HepG2 (cell line): ENCODE results near the gene ZNF764.

Source experiments
- CTCF ChIP-seq: sonication (generic); formaldehyde crosslinking; IDR thresholded peaks from 2 replicates; pipeline ENCODE4 v1.5.0; 2020; ENCODE audit warnings: mild to moderate bottlenecking, missing genetic modification reagents, moderate library complexity
- HOMEZ ChIP-seq: IDR thresholded peaks from 2 replicates; pipeline ENCODE4 v1.6.1; 2016; ENCODE audit warnings: low read depth
- NFYB ChIP-seq: sonication (generic); formaldehyde crosslinking; IDR thresholded peaks from 2 replicates; pipeline ENCODE4 v1.4.0; 2020; ENCODE audit warnings: missing genetic modification reagents
- RARG ChIP-seq: sonication (generic); formaldehyde crosslinking; IDR thresholded peaks from 2 replicates; pipeline ENCODE4 v1.4.0; 2020; ENCODE audit warnings: low read depth, mild to moderate bottlenecking, missing genetic modification reagents
- REST ChIP-seq, 2 experiments: IDR thresholded peaks; 2 replicates each; pipeline ENCODE4 v1.6.1; 2011 to 2012; ENCODE audit warnings: low read length in 2 of 2, borderline replicate concordance in 1 of 2, low read depth in 1 of 2, mild to moderate bottlenecking in 1 of 2, moderate library complexity in 1 of 2
- YEATS4 ChIP-seq: sonication (generic); formaldehyde crosslinking; IDR thresholded peaks from 2 replicates; pipeline ENCODE4 v1.4.0; 2020; ENCODE audit warnings: missing genetic modification reagents, borderline replicate concordance
- ZBTB21 ChIP-seq: sonication (generic); formaldehyde crosslinking; IDR thresholded peaks from 2 replicates; pipeline ENCODE4 v1.4.0; 2020; ENCODE audit warnings: missing genetic modification reagents
- ZNF510 ChIP-seq: sonication (generic); formaldehyde crosslinking; IDR thresholded peaks from 2 replicates; pipeline ENCODE4 v1.4.0; 2020; ENCODE audit warnings: low read depth, mild to moderate bottlenecking, missing genetic modification reagents
- ZNF605 ChIP-seq: sonication (generic); formaldehyde crosslinking; IDR thresholded peaks from 2 replicates; pipeline ENCODE4 v1.8.0; 2022; ENCODE audit warnings: mild to moderate bottlenecking, missing genetic modification reagents
- ZNF747 ChIP-seq: sonication (generic); formaldehyde crosslinking; IDR thresholded peaks from 2 replicates; pipeline ENCODE4 v1.8.1; 2023; ENCODE audit warnings: missing genetic modification reagents, mild to moderate bottlenecking, borderline replicate concordance
- ZNF841 ChIP-seq: sonication (generic); formaldehyde crosslinking; IDR thresholded peaks from 2 replicates; pipeline ENCODE4 v1.8.1; 2023; ENCODE audit warnings: missing genetic modification reagents, borderline replicate concordance
- TF ChIP-seq, protein P1 (sequence below): sonication (generic); formaldehyde crosslinking; IDR thresholded peaks from 2 replicates; pipeline ENCODE4; 2020; ENCODE audit warnings: missing genetic modification reagents, mild to moderate bottlenecking, borderline replicate concordance

- TF ChIP-seq ZBTB21 (CRISPR knock-in tag) (no peak), ZNF841 (CRISPR knock-in tag) (no peak), HOMEZ (CRISPR knock-in tag) (no peak), ZNF747 (CRISPR knock-in tag) (no peak), YEATS4 (no peak), REST (IDR thresholded peaks at IDR 0.05; ENCODE audit: borderline replicate concordance in 1 of 2, low read depth in 1 of 2, low read length in 2 of 2) (no peak), NFYB (CRISPR knock-in tag) (no peak), CTCF (CRISPR knock-in tag) (no peak), ZNF605 (CRISPR knock-in tag) (no peak), RARG (no peak), ZNF510 (CRISPR knock-in tag) (no peak)
- TF ChIP-seq, protein P1, sequence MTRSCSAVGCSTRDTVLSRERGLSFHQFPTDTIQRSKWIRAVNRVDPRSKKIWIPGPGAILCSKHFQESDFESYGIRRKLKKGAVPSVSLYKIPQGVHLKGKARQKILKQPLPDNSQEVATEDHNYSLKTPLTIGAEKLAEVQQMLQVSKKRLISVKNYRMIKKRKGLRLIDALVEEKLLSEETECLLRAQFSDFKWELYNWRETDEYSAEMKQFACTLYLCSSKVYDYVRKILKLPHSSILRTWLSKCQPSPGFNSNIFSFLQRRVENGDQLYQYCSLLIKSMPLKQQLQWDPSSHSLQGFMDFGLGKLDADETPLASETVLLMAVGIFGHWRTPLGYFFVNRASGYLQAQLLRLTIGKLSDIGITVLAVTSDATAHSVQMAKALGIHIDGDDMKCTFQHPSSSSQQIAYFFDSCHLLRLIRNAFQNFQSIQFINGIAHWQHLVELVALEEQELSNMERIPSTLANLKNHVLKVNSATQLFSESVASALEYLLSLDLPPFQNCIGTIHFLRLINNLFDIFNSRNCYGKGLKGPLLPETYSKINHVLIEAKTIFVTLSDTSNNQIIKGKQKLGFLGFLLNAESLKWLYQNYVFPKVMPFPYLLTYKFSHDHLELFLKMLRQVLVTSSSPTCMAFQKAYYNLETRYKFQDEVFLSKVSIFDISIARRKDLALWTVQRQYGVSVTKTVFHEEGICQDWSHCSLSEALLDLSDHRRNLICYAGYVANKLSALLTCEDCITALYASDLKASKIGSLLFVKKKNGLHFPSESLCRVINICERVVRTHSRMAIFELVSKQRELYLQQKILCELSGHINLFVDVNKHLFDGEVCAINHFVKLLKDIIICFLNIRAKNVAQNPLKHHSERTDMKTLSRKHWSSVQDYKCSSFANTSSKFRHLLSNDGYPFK: no peak
Measured at GRCh38 chr16:30555315-30556124, 2.7 kb downstream of the ZNF764 start.
